HepG2 (cell line): Measurements from ENCODE around the gene IFT122.

ENCODE experiments used
- HNF1A ChIP-seq, 2 experiments: sonication (generic) in 1 of 2; formaldehyde crosslinking in 1 of 2; IDR thresholded peaks; 2 replicates each; pipeline versions ENCODE4 v1.4.0 to v1.6.1; 2016 to 2020; ENCODE audit warnings: borderline replicate concordance in 1 of 2, low read depth in 1 of 2, mild to moderate bottlenecking in 1 of 2, missing genetic modification reagents in 1 of 2
- PHF5A ChIP-seq: IDR thresholded peaks from one replicate; pipeline ENCODE4 v1.6.1; 2018; ENCODE audit warnings: low read depth, missing genetic modification reagents; ENCODE audit not compliant: unreplicated experiment
- POLR2AphosphoS2 ChIP-seq: IDR thresholded peaks from 2 replicates; pipeline ENCODE4 v1.6.1; 2011; ENCODE audit warnings: low read depth, low read length, improper control_type of control experiment
- ZNF329 ChIP-seq: sonication (generic); formaldehyde crosslinking; IDR thresholded peaks from 2 replicates; pipeline ENCODE4 v1.9.0; 2021; ENCODE audit warnings: low read depth, mild to moderate bottlenecking, missing genetic modification reagents
- ZNF563 ChIP-seq: sonication (generic); formaldehyde crosslinking; IDR thresholded peaks from 2 replicates; pipeline ENCODE4 v1.8.0; 2022; ENCODE audit warnings: mild to moderate bottlenecking, moderate library complexity, missing genetic modification reagents

DNA sequence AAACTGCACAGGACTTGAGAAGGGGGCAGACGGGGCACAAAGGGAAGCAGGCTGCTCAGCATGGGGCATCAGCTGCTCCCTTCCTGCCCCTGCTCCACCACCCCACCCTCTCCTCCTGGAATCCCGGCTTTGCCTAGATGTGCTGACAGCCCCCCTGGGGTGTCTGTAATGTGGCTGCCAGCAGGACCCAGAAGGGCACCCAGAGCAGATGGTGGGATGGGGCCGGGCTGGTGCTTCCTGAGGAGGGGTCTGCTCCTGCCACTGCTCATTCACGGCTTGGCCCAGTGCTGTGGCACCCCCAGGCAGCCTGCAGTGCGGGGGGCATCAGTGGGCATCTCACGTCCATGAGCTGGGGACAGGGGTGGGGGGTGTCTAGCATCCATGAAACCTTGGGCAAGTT is 113.1 kb downstream of the IFT122 start:
- TF ChIP-seq ZNF563 (CRISPR knock-in tag) (no peak), PHF5A (CRISPR knock-in tag) (no peak), ZNF329 (CRISPR knock-in tag) (no peak), HNF1A (IDR thresholded peaks at IDR 0.05; ENCODE audit: low read depth) (no peak), HNF1A (CRISPR knock-in tag; IDR thresholded peaks at IDR 0.05; ENCODE audit: borderline replicate concordance) (no peak), POLR2AphosphoS2 (no peak)
